SK-N-MC (cell line): Measurements from ENCODE around the gene MFAP2.

Experiments
- EZH2 ChIP-seq: fragments of 200-600 bp; sonication (generic); IDR thresholded peaks from one replicate; pipeline ENCODE4 v1.6.1; 2017; ENCODE audit warnings: antibody characterized with exemption
- FOXP2 ChIP-seq: optimal IDR thresholded peaks from 2 replicates; pipeline ENCODE3; 2011; ENCODE audit warnings: mild to moderate bottlenecking, moderate library complexity; ENCODE audit not compliant: insufficient read depth; ENCODE audit errors: extremely low read length, control extremely low read depth
- POLR2AphosphoS5 ChIP-seq: IDR thresholded peaks from 2 replicates; pipeline ENCODE4 v1.6.1; 2012; ENCODE audit warnings: mild to moderate bottlenecking, low read depth, low read length, borderline replicate concordance

- TF ChIP-seq POLR2AphosphoS5: no peak
- TF ChIP-seq FOXP2: no peak
- no peak for TF ChIP-seq EZH2
Observed at GRCh38 chr1:17027403-17027802, 47.0 kb upstream of the MFAP2 start.
